HG02970 (cell line): ENCODE results near the gene IVNS1ABP.
"Not testable (repeated sequence)": the region's sequence is repeated elsewhere in the genome, so short reads cannot be mapped to it uniquely, and the experiment has no call there.

Experiments
- ATAC-seq: cut with Tn5 transposase; IDR thresholded peaks from one replicate; pipeline ENCODE4 v1.9.1; 2021; ENCODE audit warnings: mild to moderate bottlenecking, moderate library complexity, moderate number of reproducible peaks; ENCODE audit not compliant: unreplicated experiment, low FRiP score

The IVNS1ABP gene

DNA sequence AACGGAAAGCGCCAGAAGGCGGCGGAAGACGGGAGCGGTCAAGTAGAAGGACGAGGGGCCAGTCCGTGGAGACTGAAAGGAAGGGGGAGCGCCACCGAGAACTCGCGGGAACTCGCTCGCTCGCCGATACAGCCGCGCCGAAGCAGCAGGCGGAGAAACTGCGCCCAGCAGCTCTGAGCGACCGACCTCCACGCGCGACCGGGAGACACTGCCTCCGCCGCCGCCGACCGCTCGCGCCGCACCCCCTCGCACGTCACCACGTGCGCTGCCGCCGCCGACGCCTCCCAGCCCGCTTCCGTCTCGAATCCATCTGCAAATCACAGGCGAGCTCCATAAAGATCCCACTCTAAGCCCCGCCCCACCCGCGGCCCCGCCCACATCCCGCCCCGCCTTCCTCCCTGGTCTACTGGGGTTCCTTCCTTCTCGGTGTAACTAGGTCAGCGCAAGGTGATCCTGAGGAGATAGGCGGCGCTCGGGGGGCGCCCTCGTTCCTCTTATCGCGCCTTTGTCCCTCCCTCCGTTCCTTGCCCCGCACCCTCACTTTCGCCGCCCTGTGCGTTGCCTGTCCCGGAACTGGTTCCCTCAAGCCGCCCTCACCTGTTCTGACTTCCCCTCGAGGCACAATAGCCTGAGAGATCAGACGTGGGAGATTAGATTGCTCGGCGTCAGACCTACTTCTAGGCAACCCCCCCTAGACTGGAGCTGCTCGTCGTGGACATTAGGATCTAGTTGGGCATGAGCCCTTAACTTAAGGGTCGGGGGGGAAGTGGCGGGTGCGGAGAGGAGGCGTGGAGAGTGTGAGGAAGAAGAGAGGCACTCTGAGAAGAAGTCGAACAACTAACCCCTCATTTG lies at the start of gene IVNS1ABP:
Gene IVNS1ABP (minus strand): TSS at position 210 of the 852 bp plus-strand sequence. CDS start 7,750 bp downstream, outside the sequence.
- ATAC-seq = peak; percentile 67

DNA sequence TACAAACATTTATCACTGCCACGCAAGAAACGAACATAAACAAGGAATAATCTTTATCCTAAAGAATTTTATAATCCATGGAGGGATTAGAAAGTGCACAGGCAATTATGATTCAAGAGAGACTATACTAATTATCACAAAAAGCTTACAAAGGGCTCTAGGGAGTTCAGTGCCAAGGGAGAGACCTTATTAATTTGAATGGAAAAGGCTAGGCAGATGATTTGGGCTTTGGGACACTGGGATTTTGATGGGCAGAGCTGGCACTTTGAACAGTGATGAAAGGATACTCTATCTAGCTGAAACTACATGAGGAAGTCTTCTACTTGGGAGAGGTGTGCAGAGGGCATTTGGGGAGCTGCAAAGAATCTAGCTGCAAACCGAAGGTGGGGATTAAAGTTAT lies 48.9 kb upstream of the IVNS1ABP start:
- no peak for ATAC-seq

DNA sequence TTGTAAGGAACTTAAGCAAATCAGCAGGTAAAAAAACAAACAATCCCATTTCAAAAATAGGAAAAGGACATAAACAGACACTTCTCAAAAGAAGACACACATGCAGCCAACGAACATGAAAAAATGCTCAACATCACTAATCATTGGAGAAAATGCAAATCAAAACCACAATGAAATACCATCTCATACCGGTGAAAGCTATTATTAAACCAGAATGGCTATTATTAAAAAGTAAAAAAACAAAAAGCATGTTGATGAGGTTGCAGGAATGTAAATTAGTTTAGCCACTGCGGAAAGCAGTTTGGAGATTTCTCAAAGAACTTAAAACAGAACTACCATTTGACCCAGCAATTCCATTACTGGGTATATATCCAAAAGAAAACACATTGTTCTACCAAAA lies 47.5 kb upstream of the IVNS1ABP start:
- ATAC-seq = not testable (repeated sequence)

DNA sequence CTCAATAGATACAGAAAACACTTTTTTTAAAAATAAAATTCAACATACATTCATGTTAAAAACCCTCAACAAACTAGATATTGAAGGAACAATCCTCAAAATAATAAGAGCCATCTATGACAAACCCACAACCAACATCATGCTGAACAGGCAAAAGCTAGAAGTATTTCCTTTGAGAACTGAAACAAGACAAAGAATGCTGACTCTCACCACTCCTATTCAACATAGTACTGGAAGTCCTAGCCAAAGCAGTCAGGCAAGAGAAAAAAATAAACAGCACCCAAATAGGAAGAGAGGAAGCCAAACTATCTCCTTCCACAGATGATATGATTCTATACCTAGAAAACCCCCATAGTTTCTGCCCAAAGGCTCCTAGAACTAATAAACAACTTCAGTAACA lies 46.2 kb upstream of the IVNS1ABP start:
- no peak for ATAC-seq

DNA sequence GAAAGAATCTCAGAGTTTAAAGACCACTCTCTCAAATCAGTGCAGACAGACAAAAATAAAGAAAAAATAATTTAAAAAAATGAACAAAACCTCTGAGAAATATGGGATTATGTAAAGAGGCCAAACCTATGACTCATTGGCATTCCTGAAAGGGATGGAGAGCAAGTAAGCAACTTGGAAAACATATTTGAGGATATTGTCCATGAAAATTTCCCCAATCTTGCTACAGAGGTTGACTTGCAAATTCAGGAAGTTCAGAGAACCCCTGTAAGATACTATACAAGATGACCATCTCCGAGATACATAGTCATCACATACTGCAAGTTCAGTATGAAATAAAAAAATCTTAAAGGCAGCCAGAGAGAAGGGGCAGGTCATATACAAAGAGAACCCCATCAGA lies 43.7 kb upstream of the IVNS1ABP start:
- ATAC-seq = no peak

DNA sequence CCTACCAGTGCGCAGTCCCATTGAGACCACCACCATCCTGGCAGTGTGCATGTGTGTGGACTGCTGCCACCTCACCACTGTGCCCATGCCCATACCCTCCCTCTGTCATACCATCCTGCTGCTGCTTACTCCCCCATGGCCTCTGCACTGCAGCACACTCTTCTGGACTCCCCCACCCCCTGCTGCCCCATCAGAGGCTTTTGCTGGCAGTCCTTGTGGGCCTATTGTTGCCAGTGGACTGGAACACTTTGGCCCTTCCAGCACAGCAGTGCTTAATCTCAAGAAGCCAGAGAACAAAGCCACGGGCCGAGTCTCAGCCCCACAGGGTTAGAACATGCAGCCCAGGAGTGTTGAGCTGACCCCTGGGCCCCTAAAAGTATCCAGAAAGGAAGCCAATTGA lies 41.9 kb upstream of the IVNS1ABP start:
- no peak for ATAC-seq

DNA sequence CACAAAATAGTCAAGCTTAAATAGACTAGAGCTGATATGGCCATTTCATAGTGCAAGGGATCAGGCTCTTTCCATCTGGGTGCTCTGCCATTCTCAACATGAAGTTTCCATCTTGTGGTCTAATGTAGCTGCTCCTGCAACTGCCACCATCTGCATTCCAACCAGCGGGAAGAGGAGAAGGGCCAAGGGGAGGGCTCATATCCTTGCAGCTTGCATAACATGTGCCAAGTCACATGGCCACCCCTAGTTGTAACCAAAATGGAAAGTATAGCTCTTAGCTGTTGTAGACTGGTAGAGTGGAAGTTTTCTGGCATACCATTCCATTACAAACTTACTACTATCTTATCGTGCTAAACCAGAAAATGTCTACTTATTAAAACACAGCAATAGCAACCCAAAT lies 38.9 kb upstream of the IVNS1ABP start:
- ATAC-seq = no peak

DNA sequence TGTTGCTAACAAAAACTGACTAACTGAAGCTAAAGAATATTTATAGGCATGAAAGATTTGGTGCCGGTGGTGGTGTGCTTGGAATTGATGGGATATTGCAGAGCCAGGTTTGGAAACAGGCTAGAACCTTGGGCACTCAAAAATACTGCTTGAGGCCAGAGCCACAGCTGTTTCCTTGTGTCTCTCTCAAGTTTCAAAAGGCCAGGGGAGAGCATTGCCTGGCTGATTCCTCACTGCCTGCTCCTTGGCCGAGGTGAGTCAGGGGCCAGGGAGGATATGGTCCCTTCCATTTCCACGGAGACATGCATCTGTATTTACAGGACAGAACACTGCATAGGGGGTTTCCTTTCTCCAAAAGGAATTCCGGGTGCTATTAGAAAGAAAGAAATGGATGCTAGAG lies 36.1 kb upstream of the IVNS1ABP start:
- no peak for ATAC-seq

DNA sequence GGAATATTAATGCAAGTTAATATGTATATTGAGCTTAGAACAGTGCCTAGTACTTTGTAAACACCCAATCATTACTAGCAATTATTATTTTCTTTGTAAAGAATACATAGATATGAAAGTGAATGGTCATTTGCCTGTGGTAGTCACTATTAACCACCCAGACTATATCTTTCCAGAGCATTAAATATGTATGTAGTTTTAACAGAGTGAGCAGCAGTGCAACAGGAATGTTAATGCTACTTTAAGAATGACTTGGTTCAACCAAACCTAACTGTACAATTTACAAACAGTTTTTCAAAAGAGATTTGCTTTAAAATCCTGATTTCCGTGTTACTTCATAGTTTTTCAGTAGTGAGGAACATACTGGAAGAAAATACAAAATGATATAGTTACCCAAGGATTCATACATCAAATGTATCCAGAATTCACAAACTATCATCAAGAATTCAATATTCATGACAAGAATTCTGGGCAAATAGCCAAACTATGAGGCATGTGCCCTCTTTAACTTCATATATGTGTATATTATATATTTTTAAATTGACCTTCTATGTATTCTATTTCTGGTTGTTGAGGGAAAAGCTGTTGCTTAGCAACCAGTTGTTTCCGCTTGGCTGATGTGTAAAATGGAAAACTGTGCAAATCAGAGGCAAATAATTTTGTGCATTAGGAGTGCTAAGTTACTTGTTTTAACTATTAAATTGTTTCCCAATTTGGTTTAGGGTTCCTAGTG lies 34.9 kb upstream of the IVNS1ABP start:
- ATAC-seq = no peak

DNA sequence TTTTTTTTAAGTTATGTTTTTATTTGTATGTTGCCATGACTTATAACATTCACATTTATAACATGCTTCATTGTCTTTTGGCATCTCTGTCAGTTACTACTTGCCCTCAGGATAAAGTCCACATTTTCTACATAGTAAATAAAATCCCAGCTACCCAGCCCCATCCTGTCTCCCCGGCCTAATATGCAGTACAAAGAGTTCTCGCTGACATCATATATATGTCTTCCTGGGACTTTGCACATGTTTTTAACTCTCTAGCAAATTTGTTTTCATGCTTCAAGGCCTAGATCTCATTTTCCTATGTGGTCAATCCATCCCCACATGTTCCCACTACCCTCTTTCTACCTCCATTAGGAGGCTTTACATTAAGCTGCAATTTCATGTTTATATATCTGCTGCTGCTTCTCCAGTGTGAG lies 33.0 kb upstream of the IVNS1ABP start:
- ATAC-seq = no peak

DNA sequence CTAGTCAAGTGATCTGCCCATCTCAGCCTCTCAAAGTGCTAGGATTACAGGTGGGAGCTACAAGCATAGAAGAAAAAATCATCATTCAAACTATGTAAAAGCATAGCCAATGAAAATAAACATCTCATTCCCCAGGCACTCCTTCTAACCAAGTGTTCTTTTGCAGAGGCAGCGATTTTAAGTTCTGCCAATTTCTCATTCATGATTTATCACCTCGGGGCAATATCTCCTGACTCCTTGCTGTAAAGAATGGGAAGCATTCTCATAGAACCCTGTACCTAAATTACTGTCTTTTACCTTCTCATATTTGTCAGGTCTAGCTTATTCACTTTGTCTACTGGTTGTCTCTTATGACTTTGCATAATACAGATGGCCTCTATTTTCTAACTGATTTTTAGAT lies 32.5 kb upstream of the IVNS1ABP start:
- no peak for ATAC-seq

DNA sequence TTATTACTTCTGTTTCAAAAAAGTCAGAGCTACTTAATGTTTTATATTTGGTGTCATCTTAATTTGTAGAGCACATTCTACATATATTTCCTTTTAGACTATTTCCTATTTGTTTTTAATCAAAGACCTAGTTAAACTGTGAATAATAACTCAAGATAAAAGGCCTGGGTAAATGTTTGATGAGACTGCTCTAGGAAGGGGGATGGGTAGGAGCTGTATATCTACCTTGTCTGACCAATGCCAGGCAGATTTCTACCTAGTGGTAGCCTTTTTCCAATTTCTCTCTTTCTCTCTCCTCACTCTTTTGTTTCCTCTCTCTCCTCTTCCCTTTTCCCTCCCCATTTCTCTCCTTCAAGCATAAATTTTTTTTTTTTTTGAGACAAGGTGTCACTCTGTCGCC lies 31.9 kb upstream of the IVNS1ABP start:
- ATAC-seq = no peak

DNA sequence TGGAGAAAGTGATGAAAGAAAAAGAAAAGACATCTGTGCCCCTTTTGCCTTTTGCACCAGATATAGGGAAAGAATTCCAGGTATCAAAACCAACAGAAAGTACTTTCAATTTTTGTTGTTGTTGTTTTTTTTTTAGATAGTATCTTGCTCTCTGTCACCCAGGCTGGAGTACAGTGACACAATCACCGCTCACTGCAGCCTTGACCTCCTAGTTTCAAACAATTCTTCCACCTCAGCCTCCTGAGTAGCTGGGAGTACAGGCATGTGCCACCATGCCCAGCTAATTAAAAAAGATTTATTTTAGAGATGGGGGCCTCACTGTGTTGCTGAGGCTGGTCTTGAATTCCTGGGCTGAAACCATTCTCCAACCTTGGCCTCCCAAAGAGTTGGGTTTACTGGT lies 31.3 kb upstream of the IVNS1ABP start:
- no peak for ATAC-seq

DNA sequence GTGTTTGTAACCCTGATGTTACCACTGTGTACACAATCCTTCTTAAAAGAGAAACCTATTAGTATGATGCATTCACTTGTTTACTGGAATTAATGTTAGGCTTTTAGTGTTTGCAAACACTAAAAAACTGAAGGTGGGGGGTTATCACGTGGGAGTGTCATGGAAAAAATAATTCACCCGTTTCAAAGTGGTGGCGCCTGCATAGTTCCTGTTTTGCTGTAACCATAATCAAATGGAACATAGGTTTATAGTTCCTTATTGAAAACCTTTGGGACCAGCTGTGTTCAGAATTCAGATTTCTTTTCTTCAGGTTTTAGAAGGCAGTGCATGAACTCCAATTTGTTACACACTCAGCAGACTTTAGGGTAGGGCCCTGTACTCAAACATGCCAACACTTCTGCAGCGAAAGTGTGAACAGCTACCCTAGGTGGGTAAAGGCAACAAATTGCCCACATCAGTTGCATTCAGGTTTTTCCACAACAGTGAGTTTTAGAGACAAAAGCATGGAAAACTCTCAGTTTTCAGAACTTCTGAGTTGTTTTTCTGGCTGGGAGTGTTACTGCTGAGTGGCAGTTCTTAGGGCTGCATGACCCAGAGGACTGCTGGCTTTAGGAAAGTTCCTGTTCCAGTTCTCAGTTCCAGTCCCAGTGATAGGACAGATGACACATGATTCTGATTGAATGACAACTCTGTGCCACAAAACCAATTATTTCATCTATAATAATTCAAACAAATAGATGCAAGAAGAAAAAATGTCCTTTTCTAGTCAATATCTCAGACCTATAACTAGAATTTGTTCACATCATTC lies 29.1 kb upstream of the IVNS1ABP start:
- ATAC-seq = no peak

DNA sequence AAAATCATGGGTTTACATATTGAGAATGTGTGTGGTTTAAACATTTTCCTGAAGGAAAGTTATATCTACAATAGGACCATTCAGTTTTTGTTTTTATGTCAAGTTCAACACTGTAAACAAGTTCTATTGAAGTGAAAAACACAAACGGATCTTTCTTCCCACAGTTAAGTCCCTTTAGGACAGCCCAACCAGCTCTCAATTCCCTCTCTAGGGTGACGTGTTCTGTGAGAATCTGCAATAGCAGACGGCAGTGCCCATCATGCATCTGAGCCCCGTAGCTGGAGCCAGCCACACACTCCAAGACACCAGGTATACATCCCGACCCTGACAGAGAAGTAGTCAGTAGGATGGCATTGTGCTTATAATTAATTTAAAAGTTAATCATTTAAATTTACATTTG lies 26.3 kb upstream of the IVNS1ABP start:
- no peak for ATAC-seq

DNA sequence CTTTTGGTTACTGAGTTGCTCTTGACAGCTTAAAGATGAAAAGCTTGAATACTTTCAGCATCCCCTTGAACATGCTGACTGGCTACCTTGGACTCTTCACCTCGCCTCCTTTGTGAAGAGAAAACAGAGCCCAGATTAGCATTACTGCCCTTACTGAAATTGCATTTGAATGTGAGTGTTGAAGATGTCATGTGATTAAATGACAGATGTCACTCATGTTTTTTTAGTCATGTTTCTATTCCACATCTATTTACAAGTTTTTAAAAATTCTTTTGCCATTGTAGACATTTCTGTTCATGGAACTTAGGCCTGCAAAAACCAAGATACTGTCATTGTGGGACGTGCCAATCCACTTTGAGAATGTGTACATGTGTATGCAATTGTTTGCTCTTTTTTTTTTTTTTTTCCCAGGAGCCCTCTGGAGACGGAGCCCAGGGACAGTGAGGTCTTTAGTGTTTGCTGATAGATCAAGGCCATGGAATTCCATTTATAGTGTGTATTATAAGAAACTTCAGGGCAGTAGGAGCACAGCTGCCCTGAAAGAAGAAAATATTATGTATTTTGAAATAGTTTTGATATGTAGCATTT lies 25.7 kb upstream of the IVNS1ABP start:
- ATAC-seq = no peak

DNA sequence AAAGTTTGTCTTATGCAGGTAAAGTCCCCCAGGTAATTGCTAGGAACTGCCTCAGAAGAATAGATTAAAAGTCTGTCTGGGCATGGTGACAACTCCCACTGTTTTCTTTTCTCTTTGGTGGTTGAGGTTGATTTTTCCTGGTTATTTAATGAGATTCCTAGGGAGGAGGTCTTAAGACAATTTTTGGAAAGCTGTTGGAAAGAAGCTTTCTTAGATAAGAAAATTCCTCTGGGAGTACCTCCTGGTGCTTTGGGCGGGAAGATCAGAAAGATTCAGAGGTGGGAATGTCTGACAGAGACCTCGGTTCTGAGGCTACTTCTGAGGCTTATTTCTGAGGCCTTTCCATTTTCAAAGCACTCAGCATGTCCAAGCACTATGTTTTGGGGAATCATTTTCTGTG lies 25.0 kb upstream of the IVNS1ABP start:
- ATAC-seq = no peak

DNA sequence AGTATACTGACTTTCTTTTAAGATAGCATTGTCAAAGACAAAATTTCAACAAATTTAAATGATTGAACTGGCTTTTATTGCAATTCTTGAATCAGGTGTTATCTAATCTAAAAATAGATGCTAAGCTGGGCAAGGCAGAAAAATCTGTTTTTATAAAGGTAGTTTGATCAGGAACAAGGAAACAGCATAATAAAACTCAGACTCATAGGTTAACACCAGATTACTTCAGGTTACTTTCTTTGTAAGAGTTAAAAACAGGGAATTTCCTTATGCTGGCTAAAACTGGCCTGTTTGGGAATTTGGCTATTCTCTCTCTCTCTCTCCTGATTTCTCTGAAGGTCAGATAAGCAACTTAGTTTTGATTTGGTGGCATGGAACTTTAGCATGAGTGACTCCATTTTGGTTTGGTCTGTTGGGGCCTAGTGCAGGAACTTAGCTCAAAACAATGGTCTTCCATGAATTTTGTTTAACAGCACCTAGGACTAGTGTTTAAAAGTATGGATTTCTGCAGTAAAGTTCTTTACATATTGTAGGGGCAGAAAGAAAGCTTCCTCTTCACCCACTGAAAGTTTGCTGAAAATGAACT lies 24.2 kb upstream of the IVNS1ABP start:
- no peak for ATAC-seq

DNA sequence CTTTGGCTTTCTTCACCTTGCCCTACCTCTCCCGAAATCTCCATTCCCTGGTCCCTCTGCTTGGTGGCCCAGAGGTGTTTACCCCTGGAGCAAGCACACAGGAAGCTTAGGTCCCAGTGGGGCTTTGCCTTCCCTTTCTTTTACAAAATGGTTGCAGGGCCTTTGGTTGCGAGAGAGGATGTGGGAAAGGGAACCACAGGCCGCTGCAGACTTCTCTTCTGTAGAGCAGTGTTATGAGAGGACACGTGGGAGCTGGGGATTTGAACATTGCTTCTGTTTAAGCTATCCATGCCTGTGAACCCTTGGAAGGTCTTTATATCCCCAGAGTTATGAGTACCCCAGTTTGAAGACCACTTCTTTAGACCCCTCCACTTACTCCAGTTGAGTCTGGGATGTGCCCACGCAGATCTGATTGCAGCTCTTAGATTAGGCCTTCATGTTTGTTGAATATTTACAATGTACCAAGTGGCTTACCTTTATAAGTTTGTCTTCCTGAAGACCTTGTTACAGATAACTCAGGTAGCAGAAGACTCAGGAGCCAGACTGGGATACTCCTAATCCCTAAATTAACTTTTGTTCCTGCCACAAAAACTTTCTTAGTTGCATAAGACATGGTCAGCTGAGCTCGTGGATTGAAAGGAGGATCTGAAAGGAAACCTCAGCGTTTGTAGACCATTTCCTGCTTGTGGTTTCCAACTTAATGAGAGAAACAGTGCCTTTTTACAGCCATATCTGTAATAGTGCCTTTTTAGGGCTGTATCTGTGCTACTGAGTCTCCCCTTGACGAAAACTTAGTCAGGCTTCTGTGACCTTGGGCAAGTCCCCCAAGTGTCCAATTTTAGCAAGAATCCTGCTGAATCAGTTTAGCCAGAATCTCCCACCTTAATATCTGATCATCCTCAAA lies 21.9 kb upstream of the IVNS1ABP start:
- peak; percentile 89 for ATAC-seq
